Tibial artery (tissue), 4 donors: ENCODE results near the gene ALDH6A1.

ENCODE experiments used
- DNase-seq, 2 donors: peaks; one replicate each; pipeline ENCODE4 v3.0.0-alpha.2; 2019
- H3K27ac ChIP-seq, 2 donors: fragments of 200-600 bp; sonication (generic) in 1 of 2; 1 replicate in 1 of 2; 2 replicates in 1 of 2; pipeline ENCODE4 v1.5.1; 2018 to 2019; ENCODE audit warnings: mild to moderate bottlenecking in 1 of 2
- H3K27me3 ChIP-seq, 2 donors: fragments of 200-600 bp; sonication (generic) in 1 of 2; one replicate each; pipeline versions ENCODE4 v1.5.1 to v1.6.0; 2016 to 2019
- H3K36me3 ChIP-seq, 3 donors: fragments of 200-600 bp; sonication (generic) in 2 of 3; one replicate each; pipeline ENCODE4 v1.5.1; 2016 to 2019; ENCODE audit warnings: mild to moderate bottlenecking in 2 of 3
- H3K4me1 ChIP-seq, 4 donors: fragments of 200-600 bp; sonication (generic) in 2 of 4; 1 replicate in 3 of 4; 2 replicates in 1 of 4; pipeline ENCODE4 v1.5.1; 2016 to 2019
- H3K4me3 ChIP-seq, 2 donors: fragments of 200-600 bp; sonication (generic) in 1 of 2; 1 replicate in 1 of 2; 2 replicates in 1 of 2; pipeline ENCODE4 v1.5.1; 2018 to 2019; ENCODE audit warnings: mild to moderate bottlenecking in 2 of 2
- H3K9me3 ChIP-seq, 3 donors: fragments of 200-600 bp; sonication (generic) in 1 of 3; one replicate each; pipeline ENCODE4 v1.5.1; 2016 to 2019
- CTCF ChIP-seq, 2 experiments: fragments of 200-600 bp in 1 of 2; fragments of 450-650 bp in 1 of 2; IDR thresholded peaks; one replicate each; pipeline ENCODE4 v1.5.1; 2017 to 2019; ENCODE audit warnings: antibody characterized with exemption in 2 of 2, mild to moderate bottlenecking in 1 of 2, moderate library complexity in 1 of 2
- intact Hi-C: fragments of 100-400 bp; cut with DNase I; formaldehyde crosslinking; loops from one replicate; pipeline ENCODE4 v1.15.0; 2023; ENCODE audit warnings: low total_unique reads

Gene ALDH6A1

GRCh38 chr14:74048281-74048680 is 36.0 kb downstream of the ALDH6A1 start:
- Histone ChIP-seq H3K4me1 (no peaks in the 10 kb centered on the region), H3K27ac (no peak overlapping the region), H3K9me3 (no peaks in the 10 kb centered on the region), H3K27me3 (no peaks in the 10 kb centered on the region), H3K36me3 (peaks cover 0 to 16% (median 0%) of the 10 kb centered on the region in 3 donors), H3K4me3 (no peak overlapping the region)
- intact Hi-C loops = no loop called here
- DNase-seq = no peak
- TF ChIP-seq CTCF (IDR thresholded peaks at IDR 0.05) = no peak

- Histone ChIP-seq H3K36me3 (peaks cover 0 to 39% (median 0%) of the 10 kb centered on the region in 3 donors), H3K27me3 (no peaks in the 10 kb centered on the region), H3K4me1 (no peaks in the 10 kb centered on the region), H3K4me3 (no peak overlapping the region), H3K27ac (no peak overlapping the region), H3K9me3 (no peaks in the 10 kb centered on the region)
- no peak for DNase-seq
- intact Hi-C loops = no loop called here
- no peak for TF ChIP-seq CTCF (IDR thresholded peaks at IDR 0.05)
Observed at GRCh38 chr14:74045522-74045921, 38.7 kb downstream of the ALDH6A1 start.

- no peak for DNase-seq
Observed at GRCh38 chr14:74042296-74042695, 42.0 kb downstream of the ALDH6A1 start.

GRCh38 chr14:74038020-74038859 is 46.0 kb downstream of the ALDH6A1 start:
- no peak for DNase-seq
- intact Hi-C loops = no loop called here

More at GRCh38 chr14:74042296-74042695, 42.0 kb downstream of the ALDH6A1 start:
- no peak for TF ChIP-seq CTCF (IDR thresholded peaks at IDR 0.05)
- H3K27me3 ChIP-seq = no peaks in the 10 kb centered on the region
- peaks cover 0 to 39% (median 0%) of the 10 kb centered on the region in 3 donors for H3K36me3 ChIP-seq
- H3K9me3 ChIP-seq = no peaks in the 10 kb centered on the region
- intact Hi-C loops = no loop called here
- no peak overlapping the region for H3K27ac ChIP-seq
- no peaks in the 10 kb centered on the region for H3K4me1 ChIP-seq
- no peak overlapping the region for H3K4me3 ChIP-seq

GRCh38 chr14:74035556-74035955 is 48.7 kb downstream of the ALDH6A1 start:
- Histone ChIP-seq H3K27me3 (no peaks in the 10 kb centered on the region), H3K4me3 (no peak overlapping the region), H3K36me3 (peaks cover 0 to 21% (median 0%) of the 10 kb centered on the region in 3 donors), H3K27ac (no peak overlapping the region), H3K4me1 (no peaks in the 10 kb centered on the region), H3K9me3 (no peaks in the 10 kb centered on the region)
- intact Hi-C loops = no loop called here
- no peak for TF ChIP-seq CTCF (IDR thresholded peaks at IDR 0.05)
- no peak for DNase-seq

More at GRCh38 chr14:74038020-74038859, 46.0 kb downstream of the ALDH6A1 start:
- H3K27ac ChIP-seq = no peak overlapping the region
- no peaks in the 10 kb centered on the region for H3K4me1 ChIP-seq
- no peak overlapping the region for H3K4me3 ChIP-seq
- no peaks in the 10 kb centered on the region for H3K9me3 ChIP-seq
- no peaks in the 10 kb centered on the region for H3K27me3 ChIP-seq
- TF ChIP-seq CTCF (IDR thresholded peaks at IDR 0.05) = peak; percentile 61 to 63
- H3K36me3 ChIP-seq = peaks cover 0 to 35% (median 0%) of the 10 kb centered on the region in 3 donors
